ENCODE data around the gene SPOCD1.
A peak's percentile ranks its signal among the peaks of the same experiment; 100 is the strongest.

The SPOCD1 gene

DNA sequence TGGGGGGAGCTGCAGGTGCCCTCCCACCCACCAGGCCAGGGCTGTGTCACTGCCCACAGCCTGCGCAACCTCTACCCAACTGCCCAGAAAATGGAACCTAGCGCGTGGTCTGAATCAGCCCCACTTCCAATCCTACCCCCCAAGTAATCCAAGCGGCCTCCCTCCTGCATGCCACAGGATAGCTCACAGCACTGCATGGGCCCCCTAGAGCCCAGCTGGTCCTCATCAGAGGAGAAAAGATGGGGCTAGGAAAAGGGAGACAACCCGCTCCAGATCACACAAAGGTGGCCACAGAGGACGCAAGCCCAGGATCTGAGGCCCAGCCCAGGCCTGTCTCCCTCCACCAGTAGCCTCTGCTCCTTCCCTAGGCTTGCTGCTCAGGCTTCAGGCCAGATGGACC lies 57.8 kb downstream of the SPOCD1 start:
- no peak for DNase-seq (ENCODE audit: low read depth in 4 of 4, low spot score in 1 of 4)

DNA sequence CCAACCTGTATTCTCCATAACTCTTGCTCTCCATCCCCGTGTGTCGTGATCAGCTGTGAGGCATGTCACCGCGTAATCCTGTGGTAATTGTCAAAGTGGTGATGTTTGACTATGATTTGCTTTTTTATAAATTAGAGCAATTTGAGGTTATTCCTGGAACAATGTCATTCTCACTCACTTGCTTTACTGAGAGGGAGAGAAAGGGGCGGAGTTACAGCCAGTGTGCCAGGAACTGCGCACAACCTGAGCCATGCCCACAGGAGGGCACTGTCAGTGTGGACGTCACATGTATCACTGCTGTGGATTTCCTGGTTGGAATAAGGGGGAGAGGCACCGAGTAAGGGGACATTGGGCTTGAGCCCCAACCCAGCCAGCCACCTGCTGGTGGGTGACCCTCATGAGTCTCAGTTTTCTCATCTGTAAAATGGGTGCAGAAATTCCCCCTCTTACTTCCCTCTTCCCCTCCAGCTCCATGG lies 58.6 kb downstream of the SPOCD1 start:
- no peak for DNase-seq (ENCODE audit: low read depth in 4 of 4, low spot score in 1 of 4)

DNA sequence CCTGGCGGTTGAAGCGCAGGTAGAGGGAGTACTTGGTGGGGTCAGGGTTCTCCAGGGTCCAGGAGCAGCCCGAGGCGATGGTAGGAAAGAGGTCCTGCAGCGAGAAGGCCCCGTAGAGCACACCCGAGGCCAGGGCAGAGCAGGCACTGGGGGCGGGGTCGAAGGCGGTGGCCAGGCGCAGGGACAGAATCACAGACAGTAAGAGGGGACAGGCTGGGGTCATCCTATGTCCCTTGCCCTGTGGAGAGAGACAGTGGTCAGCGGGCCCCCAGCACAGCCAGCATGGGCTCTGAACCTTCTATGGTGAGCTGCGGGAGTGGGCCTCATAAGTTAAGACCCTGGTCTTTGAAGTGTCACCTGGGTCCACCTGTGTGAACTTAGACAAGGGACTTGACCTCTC lies 59.2 kb downstream of the SPOCD1 start:
- no peak for DNase-seq (ENCODE audit: low read depth in 4 of 4, low spot score in 1 of 4)

GRCh38 chr1:31755850-31756492 lies 59.9 kb downstream of the SPOCD1 start:
- DNase-seq (ENCODE audit: low read depth in 4 of 4, low spot score in 1 of 4), result no peak

GRCh38 chr1:31755197-31755611 lies 60.6 kb downstream of the SPOCD1 start:
- DNase-seq (ENCODE audit: low read depth in 4 of 4, low spot score in 1 of 4), result no peak

DNA sequence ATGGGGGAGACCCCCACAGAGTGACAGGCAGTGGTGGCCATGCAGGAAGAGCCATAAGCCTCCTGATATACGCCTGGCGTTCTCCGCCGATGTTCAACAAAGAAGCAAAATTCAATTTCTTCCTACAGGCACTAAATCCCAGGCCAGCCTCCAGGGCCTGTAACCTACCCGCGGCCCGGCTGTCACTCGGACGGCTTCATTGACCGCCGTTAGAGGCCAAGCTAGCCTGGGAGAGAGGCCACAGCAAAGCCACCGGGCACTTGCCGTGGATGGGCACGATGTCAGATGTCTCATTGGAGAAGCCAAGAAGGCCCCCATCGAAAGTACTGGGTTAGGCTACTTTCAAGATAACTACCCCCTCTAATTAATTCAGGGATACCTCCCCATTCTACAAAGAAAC lies 61.4 kb downstream of the SPOCD1 start:
- no peak for DNase-seq (ENCODE audit: low read depth in 4 of 4, low spot score in 1 of 4)

GRCh38 chr1:31753707-31754349 lies 62.0 kb downstream of the SPOCD1 start:
- no peak for DNase-seq (ENCODE audit: low read depth in 4 of 4, low spot score in 1 of 4)

GRCh38 chr1:31752952-31753475 lies 62.8 kb downstream of the SPOCD1 start:
- no peak for DNase-seq (ENCODE audit: low read depth in 4 of 4, low spot score in 1 of 4)

DNA sequence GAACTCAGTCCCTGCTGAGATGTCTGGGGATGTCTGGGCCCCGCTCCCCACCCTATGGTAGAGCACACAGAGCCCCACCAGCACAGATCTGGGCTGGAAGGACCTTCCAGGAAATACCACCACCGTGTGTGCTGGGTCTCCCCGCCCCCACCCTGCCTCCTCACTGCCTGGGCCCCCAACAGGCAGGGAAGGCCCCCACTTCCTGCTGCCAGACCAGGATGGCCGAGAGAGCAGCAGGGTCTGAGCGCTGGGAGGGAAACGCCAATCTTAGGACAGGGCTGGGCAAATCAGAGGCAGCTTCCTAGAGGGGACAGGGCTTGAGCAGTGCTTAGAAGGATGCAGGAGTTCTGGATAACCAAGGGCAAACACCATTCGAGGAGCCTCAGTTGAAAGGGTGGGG lies 63.6 kb downstream of the SPOCD1 start:
- DNase-seq (ENCODE audit: low read depth in 4 of 4, low spot score in 1 of 4), result no peak

DNA sequence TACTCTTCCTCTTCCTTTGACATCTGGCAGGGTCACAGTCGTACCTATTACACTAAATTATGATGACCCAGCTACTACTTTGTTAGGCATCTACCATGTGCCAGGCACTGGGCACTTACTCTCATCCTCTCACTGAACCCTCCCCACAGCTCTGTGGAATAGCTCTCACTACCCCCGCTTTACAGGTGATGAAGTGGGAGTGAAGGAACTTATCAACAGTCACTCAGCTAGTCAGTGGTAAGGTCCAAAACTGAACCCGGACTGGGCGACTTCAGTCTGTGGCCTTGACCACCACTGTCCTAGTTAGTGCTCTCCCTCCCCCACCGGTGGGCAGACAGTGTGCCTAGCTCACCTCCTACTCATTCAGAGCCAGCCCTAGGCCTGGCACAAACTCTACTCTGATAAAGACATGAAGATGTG lies 64.0 kb downstream of the SPOCD1 start:
- no peak for DNase-seq (ENCODE audit: low read depth in 4 of 4, low spot score in 1 of 4)

DNA sequence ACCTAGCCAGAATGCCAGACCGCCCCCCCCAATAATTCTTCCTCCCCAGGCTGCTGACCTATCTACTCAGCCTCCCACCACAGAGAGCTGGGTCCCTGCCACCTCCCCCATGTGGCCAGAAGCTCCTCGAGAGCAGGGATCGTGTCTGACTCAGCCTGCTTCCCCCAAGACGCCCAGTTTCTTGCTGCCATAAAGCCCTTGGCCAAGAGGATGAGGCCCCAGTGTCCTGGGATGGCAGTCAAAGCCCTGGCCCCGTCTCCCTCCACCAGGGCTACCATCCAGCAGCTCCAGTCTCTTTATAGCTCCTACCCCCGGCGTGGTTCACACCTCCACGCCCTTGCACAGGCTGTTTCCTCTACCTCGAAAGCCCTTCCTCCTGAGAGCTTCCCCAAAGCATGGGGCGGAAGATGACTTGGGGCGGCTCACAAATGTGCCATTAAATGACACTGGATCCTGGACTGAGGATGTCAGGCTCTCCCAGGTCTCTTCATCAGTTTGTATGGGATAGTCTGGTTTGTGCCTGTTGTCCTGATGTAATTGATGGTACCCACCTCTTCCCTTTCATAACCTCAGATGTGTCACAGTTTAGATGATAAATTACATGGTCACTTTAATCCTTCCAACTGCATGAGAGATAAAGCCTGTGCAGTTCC lies 64.8 kb downstream of the SPOCD1 start:
- DNase-seq (ENCODE audit: low read depth in 4 of 4, low spot score in 1 of 4), result no peak

DNA sequence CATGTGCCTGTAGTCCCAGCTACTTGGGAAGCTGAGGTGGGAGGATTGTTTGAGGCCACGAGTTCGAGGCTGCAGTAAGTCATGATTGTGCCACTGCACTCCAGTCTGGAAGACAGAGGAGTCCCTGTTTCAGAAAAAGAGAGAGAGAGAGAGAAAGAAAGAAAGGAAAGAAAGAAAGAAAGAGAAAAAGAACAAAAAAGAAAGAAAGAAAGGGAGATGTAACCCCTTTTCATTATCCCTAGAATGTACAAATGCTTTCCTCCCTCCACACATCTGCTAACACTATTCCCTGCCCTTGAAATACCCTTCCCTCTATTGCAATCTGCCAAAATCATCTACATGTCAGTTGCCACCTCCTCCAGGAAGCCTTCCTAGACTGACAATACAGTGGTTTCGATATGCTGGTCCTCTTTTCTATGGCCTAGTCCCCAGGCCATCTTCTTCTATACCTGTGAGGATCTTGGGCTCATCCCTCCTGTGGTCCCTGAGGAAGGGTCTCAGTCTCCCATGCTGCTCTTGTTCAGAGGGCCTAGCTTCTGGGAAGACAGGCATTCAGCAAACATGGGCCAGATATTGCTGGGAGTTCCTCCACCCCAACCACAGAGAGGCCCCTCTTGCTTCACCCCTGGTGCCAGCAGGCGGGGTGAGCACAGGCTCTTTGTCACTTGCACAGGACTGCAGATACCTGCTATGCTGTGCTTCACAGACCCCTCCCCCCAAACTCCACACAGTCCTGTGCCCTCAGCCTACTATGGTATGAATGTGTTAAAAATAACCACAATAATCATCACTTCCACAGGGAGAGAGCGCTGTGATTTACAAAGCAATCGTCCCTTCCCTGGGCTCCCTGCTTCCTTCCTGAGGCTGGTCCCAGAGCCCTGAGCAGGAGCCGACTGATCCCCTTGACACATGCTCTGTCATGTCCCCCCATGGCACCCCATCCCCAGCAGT lies 65.8 kb downstream of the SPOCD1 start:
- no peak for DNase-seq (ENCODE audit: low read depth in 4 of 4, low spot score in 1 of 4)

- DNase-seq (ENCODE audit: low read depth in 4 of 4, low spot score in 1 of 4), result no peak
Measured at GRCh38 chr1:31748365-31748764, 67.5 kb downstream of the SPOCD1 start.

DNA sequence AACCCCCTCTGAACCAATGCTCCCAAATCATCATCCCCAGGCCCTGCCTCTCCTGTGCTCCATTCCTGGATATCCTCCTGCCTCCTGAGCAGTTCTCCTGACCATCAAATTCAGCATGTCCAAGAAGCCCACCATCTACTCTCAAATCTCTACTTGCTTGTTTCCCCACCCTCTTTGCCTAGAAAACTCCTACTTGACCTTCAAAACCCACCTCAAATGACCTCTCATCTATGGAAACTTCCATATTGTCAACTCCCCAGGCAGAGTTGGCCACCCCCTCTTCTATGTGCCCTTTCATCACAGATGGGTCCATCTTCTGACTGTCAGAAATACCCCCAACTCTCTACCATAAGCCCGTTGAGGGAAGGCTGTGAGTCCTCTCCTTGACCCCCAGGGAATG lies 68.5 kb downstream of the SPOCD1 start:
- DNase-seq (ENCODE audit: low read depth in 4 of 4, low spot score in 1 of 4), result no peak

GRCh38 chr1:31746687-31747086 lies 69.1 kb downstream of the SPOCD1 start:
- no peak for DNase-seq (ENCODE audit: low read depth in 4 of 4, low spot score in 1 of 4)

- no peak for DNase-seq (ENCODE audit: low read depth in 4 of 4, low spot score in 1 of 4)
Measured at GRCh38 chr1:31745946-31746670, 69.7 kb downstream of the SPOCD1 start.

DNA sequence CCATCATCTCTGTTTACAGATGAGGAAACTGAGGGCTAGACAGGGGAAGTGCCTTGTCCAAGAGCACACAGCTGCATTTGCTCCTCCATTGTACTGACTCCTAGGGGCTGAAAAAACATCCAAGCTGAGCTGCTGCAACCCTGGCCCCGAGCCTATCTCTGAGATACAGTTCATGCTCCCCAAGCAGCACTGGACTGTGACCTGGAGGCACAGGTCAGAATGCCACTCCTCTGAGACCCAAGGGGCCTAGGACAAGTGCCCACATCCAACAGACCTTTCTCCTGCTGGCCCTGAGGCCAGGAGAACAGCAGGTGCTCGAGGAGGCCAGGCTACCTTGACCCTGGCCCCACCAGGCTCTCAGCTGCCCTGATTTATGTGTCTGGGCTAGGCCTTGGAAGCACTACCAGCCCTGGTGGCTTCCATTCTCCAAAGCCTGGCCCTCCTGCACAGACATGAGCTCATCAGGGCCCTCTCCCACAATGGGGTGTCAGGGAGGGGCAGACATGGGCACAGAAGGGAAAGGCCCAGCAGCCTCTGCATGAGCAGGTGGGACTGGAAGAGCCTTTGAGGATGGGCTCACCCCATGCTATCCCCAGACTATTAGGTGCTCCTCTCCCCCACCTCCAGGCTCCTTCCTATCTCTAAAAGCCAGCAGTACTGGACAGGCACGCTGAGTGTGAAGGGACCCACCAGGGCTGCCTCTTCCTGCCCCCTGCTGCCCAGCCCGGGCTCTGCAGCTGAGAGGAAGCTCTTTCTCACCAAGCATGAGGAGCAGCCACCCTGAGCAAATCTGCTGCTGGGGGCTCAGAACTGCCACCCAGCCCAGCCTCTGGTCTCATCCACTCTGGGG lies 70.5 kb downstream of the SPOCD1 start:
- DNase-seq (ENCODE audit: low read depth in 4 of 4, low spot score in 1 of 4), result peak in 2 of 4 experiments; percentile 25 to 46

GRCh38 chr1:31744165-31744888 lies 71.5 kb downstream of the SPOCD1 start:
- DNase-seq (ENCODE audit: low read depth in 4 of 4, low spot score in 1 of 4), result no peak
